NB4 (cell line): ENCODE results near the gene CRELD2.

Experiments
- DNase-seq: peaks from one replicate; pipeline ENCODE4 v3.0.0; 2010; ENCODE audit warnings: low read depth
- H3K4me3 ChIP-seq: one replicate; pipeline ENCODE4 v1.5.1; 2011; ENCODE audit warnings: mild to moderate bottlenecking, low read depth, low read length, moderate library complexity
- CTCF ChIP-seq: IDR thresholded peaks from one replicate; pipeline ENCODE4 v1.5.1; 2012; ENCODE audit warnings: low read depth, low read length
- MAX ChIP-seq: IDR thresholded peaks from 2 replicates; pipeline ENCODE4 v1.6.1; 2011; ENCODE audit warnings: low read depth, low read length
- MYC ChIP-seq: IDR thresholded peaks from 2 replicates; pipeline ENCODE4 v1.6.1; 2011; ENCODE audit warnings: low read depth, low read length
- POLR2A ChIP-seq: IDR thresholded peaks from 2 replicates; pipeline ENCODE4 v1.6.1; 2011; ENCODE audit warnings: mild to moderate bottlenecking; ENCODE audit not compliant: insufficient read length; ENCODE audit errors: extremely low read depth

CRELD2 gene

GRCh38 chr22:49918911-49919881 is 762 bp downstream of the CRELD2 start:
- no peak for DNase-seq
- peak overlapping the region; percentile 60 for H3K4me3 ChIP-seq
- TF ChIP-seq POLR2A (no peak), CTCF (no peak), MYC (no peak), MAX (no peak)

GRCh38 chr22:49920859-49921258 is 2.4 kb downstream of the CRELD2 start:
- no peak for DNase-seq
- TF ChIP-seq POLR2A (no peak), CTCF (no peak), MAX (no peak), MYC (no peak)
- no peak overlapping the region for H3K4me3 ChIP-seq

- TF ChIP-seq POLR2A = no peak
- TF ChIP-seq MYC = no peak
- TF ChIP-seq CTCF = no peak
- TF ChIP-seq MAX = no peak
- DNase-seq = no peak
- no peak overlapping the region for H3K4me3 ChIP-seq
These were observed 3.3 kb downstream of the CRELD2 start for GRCh38 chr22:49921508-49922278.

GRCh38 chr22:49922484-49922883 is 4.0 kb downstream of the CRELD2 start:
- DNase-seq = no peak
- H3K4me3 ChIP-seq = no peak overlapping the region
- TF ChIP-seq POLR2A (no peak), MYC (no peak), CTCF (no peak), MAX (no peak)

- H3K4me3 ChIP-seq = no peak overlapping the region
- TF ChIP-seq MAX = no peak
- TF ChIP-seq CTCF = no peak
- TF ChIP-seq MYC = no peak
- no peak for TF ChIP-seq POLR2A
- DNase-seq = no peak
These were observed 4.5 kb downstream of the CRELD2 start for GRCh38 chr22:49922926-49923325.
